Measurements from ENCODE around the gene MLLT3. TPM values are rescaled to one million over a fixed set of nuclear protein-coding genes. Genes with fewer than 3 reads are reported as not detected.
"Not testable (repeated sequence)": the region's sequence is repeated elsewhere in the genome, so short reads cannot be mapped to it uniquely, and the experiment has no call there.

Gene MLLT3
- total RNA-seq, 1 donor from 2014 or later: 13.3 TPM

DNA sequence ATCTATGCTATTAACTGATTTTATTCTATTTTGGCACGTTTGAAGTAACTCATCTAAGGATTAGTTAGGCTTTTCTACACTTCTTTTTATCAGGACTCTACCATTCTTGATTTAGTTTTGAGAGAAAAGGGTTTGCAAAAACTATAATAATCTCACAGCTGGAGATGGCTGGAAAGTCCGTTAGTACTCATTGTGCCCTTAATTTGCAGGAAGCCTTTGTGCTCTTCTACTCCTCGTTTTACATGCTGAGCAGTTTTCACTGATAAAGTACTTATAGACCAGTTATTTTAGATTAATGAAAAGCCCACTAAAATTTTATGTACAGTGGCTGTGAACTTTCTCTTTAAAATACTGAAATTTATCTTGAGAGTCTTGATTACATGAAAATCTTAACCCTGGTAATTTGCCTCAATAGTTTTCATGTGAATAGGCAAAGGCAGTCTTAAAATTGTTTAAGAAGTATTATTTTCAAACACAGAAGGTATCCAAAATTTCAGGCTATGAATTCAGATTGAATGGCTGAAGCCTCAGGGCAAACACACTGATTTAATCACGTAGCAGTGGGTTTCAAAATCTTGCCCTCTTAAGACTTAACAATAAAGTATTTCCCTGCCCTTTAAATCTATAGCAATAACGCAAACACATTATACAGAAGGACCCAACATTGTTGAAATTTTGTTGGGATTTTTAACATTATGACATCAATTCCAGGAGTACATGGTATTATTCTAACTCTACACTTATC is 18.6 kb downstream of the MLLT3 start:
- intact Hi-C loops (cut with DNase I): no loop called here
- no peak for DNase-seq (ENCODE audit: low spot score)

DNA sequence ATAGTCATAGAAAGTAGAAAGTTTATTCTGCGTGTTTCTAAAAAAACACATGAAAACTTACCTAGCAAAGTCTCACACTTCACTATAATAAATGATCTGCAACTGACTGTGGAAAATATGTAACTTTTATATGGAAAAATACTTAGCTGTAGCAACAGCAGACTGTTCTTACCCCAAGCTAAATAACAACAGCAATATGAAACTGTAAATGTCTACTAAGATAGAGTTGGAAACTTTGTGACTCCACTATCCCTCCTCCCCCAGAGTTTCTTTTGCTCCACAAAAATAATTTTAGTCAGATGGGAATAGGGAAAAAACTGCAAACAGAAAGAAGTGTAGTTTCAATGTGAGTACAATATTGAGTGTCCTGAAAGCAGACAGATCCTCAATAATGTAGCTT is 21.0 kb downstream of the MLLT3 start:
- DNase-seq (ENCODE audit: low spot score): no peak
- intact Hi-C loops (cut with DNase I): no loop called here

DNA sequence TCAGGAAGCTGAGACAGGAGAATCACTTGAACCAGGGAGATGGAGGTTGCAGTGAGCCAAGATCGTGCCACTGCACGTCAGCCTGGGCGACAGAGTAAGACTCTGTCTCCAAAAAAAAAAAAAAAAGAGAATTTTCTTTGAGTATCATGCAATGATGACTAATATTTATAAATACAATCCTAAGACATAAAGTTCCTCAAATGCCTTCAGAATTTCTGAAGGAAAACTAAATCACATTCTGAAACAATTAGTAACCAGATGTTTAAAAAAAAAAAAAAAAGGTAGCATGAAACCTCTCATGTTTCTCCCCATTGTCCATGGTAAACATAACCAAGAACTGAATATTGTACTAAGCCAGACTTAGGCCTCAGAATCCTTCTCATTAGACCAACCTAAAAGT is 23.1 kb downstream of the MLLT3 start:
- no peak for DNase-seq (ENCODE audit: low spot score)
- intact Hi-C loops (cut with DNase I): no loop called here

DNA sequence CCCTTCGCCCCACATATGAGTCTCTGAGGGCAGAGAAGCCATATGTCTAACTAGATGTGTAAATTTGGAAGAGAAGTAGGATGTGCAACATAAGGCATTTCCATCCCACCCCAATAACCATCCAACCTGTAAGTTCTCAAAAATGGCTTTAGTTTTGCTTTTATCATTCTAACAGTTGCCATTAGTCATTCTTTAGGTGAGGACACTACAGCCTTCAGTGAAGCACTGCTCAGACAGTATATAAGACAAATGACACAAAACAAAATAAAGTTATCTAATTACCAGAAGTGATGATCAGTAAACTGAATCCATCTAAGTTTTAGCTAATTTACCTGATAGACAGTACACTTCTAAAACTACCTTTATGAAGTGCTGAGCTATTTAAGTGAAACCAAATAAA is 23.9 kb downstream of the MLLT3 start:
- intact Hi-C loops (cut with DNase I): no loop called here
- DNase-seq (ENCODE audit: low spot score): no peak

- DNase-seq (ENCODE audit: low spot score): no peak
- intact Hi-C loops (cut with DNase I): no loop called here
Observed at GRCh38 chr9:20597862-20598261, 24.4 kb downstream of the MLLT3 start.

DNA sequence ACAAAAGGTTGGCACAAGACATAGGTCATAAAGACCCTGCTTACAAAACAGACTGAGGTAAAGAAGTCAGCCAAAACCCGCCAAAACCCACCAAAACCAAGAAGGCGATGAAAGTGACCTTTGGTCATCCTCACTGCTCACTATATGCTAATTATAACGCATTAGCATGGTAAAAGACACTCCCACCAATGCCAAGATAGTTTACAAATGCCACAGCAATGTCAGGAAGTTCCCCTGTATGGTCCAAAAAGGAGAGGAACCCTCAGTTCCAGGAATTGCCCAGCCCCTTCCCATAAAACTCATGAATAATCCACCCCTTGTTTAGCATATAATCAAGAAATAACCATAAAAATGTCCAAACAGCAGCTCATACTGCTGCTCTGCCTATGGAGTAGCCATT is 27.7 kb downstream of the MLLT3 start:
- no peak for DNase-seq (ENCODE audit: low spot score)
- intact Hi-C loops (cut with DNase I): no loop called here

DNA sequence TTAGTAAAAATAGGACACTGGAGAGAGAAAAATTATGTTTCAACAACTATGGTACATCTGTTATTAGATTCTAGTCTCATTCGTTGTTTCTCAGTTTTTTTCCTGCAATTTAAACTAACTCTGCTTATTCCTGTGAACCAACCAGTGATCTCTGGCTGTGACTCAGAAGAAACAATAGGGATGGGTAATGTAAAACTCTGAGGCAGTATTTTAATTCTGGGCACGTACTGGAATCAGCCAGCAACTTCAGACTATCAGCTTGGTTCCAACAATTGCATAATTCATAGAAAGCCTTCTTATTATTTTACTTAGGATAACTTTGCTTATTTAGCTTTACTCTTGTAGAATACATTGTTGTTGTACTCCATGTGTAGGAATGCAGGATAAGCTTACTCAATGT is 28.8 kb downstream of the MLLT3 start:
- intact Hi-C loops (cut with DNase I): no loop called here
- DNase-seq (ENCODE audit: low spot score): no peak

- intact Hi-C loops (cut with DNase I): no loop called here
- no peak for DNase-seq (ENCODE audit: low spot score)
Observed at GRCh38 chr9:20593105-20593504, 29.2 kb downstream of the MLLT3 start.

GRCh38 chr9:20592673-20593072 is 29.6 kb downstream of the MLLT3 start:
- intact Hi-C loops (cut with DNase I): no loop called here
- DNase-seq (ENCODE audit: low spot score): no peak

DNA sequence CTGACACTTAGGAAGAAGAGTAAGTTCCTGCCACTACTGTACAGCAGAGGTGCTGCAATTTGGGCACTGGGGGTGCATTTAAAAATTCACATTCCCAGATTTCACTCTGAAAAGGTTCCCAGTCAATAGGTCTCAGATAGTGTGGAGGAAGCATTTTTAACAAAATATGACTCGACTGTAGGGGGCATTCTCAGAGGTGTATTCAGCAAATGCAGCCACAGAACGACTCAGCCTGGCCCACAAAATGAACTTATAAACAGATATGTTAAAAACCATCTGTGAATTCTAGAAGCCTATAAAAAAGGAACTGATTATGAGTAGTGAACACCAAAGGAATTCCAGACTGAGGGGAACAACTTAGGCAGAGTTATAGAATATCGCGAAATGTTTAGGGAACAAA is 31.1 kb downstream of the MLLT3 start:
- DNase-seq (ENCODE audit: low spot score): no peak
- intact Hi-C loops (cut with DNase I): no loop called here

- intact Hi-C loops (cut with DNase I): no loop called here
- no peak for DNase-seq (ENCODE audit: low spot score)
Observed at GRCh38 chr9:20584968-20585643, 37.2 kb downstream of the MLLT3 start.

DNA sequence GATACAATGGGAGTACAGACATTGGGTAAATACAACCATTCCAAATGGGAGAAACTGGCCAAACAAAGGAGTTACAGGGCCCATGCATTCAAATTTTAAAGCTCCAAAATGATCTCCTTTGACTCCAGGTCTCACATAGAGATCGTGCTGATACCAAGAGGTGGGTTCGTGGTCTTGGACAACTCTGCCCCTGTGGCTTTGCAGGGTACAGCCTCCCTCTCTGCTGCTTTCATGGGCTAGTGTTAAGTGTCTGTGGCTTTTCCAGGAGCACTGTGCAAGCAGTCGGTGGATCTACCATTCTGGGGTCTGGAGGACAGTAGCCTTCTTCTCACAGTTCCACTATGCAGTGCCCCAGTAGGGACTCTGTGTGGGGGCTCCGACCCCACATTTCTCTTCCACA is 39.2 kb downstream of the MLLT3 start:
- intact Hi-C loops (cut with DNase I); DNase-seq (ENCODE audit: low spot score): not testable (repeated sequence)

GRCh38 chr9:20582150-20582549 is 40.1 kb downstream of the MLLT3 start:
- intact Hi-C loops (cut with DNase I): no loop called here
- no peak for DNase-seq (ENCODE audit: low spot score)

DNA sequence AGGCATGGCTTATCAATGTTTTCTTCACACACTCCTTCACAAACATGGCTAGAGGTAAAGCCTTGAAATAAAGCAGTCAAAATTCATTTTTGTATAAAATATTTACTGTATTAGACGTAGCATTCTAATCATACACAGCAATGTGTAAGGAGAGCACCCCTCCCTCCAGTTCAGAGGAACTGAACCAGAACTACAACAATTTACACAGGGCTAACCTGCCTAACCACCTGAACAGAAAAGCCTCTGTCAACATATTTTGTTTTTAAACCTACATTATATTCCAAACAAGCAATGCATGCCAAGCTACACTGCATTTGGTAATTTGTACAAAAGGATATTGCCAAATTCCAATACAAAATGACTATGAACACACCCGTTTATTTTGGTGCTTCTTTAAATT is 41.6 kb downstream of the MLLT3 start:
- DNase-seq (ENCODE audit: low spot score): no peak
- intact Hi-C loops (cut with DNase I): no loop called here

GRCh38 chr9:20579524-20580314 is 42.6 kb downstream of the MLLT3 start:
- intact Hi-C loops (cut with DNase I): no loop called here
- no peak for DNase-seq (ENCODE audit: low spot score)

- intact Hi-C loops (cut with DNase I): no loop called here
- DNase-seq (ENCODE audit: low spot score): no peak
Observed at GRCh38 chr9:20573023-20573422, 49.3 kb downstream of the MLLT3 start.

- intact Hi-C loops (cut with DNase I): no loop called here
- DNase-seq (ENCODE audit: low spot score): no peak
Observed at GRCh38 chr9:20570756-20571155, 51.5 kb downstream of the MLLT3 start.

DNA sequence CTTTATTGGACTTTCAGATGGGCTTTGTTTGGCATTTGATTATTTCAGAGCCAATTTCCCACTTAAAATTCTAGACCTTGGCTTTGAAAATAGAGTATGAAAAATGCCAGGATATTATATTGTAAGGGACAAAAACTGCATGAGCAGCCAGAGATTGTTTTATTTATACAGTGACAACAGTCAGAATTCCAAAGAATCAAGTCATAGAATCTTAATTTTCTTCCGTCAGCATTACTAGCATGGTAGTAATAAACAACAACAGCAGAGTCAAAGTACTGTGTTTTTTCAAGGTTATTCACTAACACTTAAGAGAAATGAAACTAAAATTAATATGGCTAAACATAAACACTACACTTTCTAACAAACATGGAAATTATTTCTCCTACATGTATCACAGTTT is 52.2 kb downstream of the MLLT3 start:
- no peak for DNase-seq (ENCODE audit: low spot score)
- intact Hi-C loops (cut with DNase I): no loop called here

DNA sequence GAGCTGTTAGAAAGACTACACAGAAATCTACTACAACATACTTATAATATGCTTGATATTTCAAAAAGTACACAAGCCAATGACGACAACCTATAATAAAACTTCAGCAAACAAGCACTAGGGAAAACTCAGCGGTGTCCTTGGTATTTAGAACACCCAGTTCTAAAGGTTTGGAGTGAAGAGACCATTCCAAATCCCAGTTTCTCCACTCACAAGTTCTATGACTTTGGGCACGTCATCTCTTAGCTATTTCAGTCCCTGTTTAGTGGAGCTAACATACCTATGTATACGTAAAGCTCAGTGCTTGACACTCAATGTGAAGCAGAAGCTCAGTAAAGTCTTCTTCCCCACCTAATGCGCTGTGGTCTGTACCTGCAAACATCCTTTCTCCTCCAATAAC is 52.8 kb downstream of the MLLT3 start:
- DNase-seq (ENCODE audit: low spot score): no peak
- intact Hi-C loops (cut with DNase I): no loop called here

DNA sequence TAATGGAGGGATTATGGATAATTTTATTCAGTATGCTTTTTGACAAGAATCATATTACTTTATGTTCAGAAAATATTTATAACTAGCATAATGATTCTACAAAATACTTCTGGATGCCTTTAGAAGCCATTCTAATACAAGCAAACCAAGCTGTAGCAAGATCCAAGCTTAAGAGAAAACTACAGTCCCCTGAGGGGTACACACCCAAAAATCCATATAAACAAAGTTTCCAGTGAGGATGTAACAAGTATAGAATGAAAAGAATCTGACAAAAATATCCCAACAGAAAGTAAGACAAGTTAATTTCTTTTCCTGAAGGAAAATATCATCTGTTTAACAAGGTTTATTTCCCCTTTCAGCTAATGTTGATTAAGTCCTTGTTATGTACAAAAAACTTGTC is 53.9 kb downstream of the MLLT3 start:
- no peak for DNase-seq (ENCODE audit: low spot score)
- intact Hi-C loops (cut with DNase I): no loop called here

DNA sequence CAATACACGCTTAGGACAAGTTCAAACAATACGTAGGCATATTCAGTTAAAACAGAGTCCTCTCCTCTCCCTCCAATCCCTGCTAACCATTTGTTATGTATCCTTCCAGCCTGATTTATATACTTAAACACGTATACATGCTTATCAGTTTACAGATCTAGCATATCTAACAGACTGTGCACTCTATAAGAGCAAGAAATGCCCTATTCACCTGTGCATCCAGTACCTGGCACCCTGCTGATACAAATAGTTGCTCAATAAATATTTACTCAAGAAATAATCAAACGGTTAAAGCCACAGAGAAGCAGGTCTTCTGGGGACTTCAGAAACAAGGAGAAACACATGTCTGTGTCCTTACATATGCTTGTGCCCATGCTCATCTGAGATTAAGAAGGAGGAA is 55.9 kb downstream of the MLLT3 start:
- no peak for DNase-seq (ENCODE audit: low spot score)
- intact Hi-C loops (cut with DNase I): no loop called here
